Fibroblast of mammary gland (primary cell): Measurements from ENCODE around the gene SP2.
A peak's percentile ranks its signal among the peaks of the same experiment; 100 is the strongest.

Source experiments
- DNase-seq: peaks from one replicate; pipeline ENCODE4 v3.0.0-alpha.2; 2010; ENCODE audit warnings: low read depth
- H3K4me3 ChIP-seq: 2 replicates; pipeline ENCODE4 v1.5.1; 2011; ENCODE audit warnings: low read depth, mild to moderate bottlenecking, low read length, moderate library complexity; ENCODE audit not compliant: control insufficient read depth
- TF ChIP-seq, protein P1 (sequence below): conservative IDR thresholded peaks from 2 replicates; pipeline ENCODE4 v1.5.1; 2011; ENCODE audit warnings: low read depth, low read length, inconsistent platforms; ENCODE audit not compliant: control insufficient read depth, insufficient read depth

Gene SP2

DNA sequence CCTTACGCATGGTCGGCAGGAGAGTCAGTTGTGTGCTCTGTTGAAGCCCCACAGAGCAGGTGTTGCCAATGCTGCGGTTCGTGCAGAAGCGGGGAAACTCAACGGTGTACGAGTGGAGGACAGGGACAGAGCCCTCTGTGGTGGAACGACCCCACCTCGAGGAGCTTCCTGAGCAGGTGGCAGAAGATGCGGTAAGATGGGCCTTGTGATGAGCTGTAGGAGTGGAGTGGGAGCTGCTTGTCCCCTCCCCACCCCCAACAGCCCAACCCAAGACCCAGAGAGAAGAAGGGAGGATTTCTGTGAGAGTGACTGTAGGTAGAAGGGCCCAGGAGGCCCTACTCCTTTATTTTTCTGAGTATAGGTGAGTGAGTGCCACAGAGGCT is 79.8 kb downstream of the SP2 start:
- TF ChIP-seq, protein P1, sequence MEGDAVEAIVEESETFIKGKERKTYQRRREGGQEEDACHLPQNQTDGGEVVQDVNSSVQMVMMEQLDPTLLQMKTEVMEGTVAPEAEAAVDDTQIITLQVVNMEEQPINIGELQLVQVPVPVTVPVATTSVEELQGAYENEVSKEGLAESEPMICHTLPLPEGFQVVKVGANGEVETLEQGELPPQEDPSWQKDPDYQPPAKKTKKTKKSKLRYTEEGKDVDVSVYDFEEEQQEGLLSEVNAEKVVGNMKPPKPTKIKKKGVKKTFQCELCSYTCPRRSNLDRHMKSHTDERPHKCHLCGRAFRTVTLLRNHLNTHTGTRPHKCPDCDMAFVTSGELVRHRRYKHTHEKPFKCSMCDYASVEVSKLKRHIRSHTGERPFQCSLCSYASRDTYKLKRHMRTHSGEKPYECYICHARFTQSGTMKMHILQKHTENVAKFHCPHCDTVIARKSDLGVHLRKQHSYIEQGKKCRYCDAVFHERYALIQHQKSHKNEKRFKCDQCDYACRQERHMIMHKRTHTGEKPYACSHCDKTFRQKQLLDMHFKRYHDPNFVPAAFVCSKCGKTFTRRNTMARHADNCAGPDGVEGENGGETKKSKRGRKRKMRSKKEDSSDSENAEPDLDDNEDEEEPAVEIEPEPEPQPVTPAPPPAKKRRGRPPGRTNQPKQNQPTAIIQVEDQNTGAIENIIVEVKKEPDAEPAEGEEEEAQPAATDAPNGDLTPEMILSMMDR: no peak
- no peak overlapping the region for H3K4me3 ChIP-seq
- DNase-seq: no peak

GRCh38 chr17:47978324-47978723 is 82.3 kb downstream of the SP2 start:
- no peak overlapping the region for H3K4me3 ChIP-seq
- TF ChIP-seq, protein P1: peak; percentile 70
- DNase-seq: peak; percentile 54
